Amniotic stem cell (primary cell): ENCODE data around the gene LBR.

Experiments
- DNase-seq: peaks from one replicate; lab custom pipeline; 2025; lab: John Stamatoyannopoulos, UW

LBR gene

GRCh38 chr1:225373155-225373554 lies 54.7 kb downstream of the LBR start:
- DNase-seq = no peak

GRCh38 chr1:225371366-225372010 lies 56.4 kb downstream of the LBR start:
- DNase-seq = no peak

- DNase-seq = no peak
Observed at GRCh38 chr1:225368036-225368552, 59.7 kb downstream of the LBR start.

GRCh38 chr1:225366552-225366951 lies 61.3 kb downstream of the LBR start:
- DNase-seq = no peak

GRCh38 chr1:225366018-225366417 lies 61.8 kb downstream of the LBR start:
- DNase-seq = no peak

DNA sequence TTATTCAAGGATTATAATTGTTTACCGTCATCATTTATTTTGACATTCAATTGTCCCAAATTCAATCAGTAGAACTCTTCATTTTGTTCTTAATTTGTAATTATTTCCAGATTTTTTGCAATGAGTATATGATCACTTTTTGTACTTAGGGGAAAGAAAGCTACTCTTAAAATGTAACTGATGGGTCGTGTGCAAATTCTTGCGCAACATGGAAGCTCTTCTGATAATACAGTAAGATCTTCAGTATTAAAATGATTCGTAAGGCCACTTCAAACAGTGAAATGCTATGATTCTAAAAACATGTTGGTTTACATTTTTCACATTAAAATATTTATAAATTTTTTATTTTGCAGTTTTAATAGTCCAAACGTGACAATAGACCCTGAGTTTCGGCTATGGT lies 63.4 kb downstream of the LBR start:
- no peak for DNase-seq

DNA sequence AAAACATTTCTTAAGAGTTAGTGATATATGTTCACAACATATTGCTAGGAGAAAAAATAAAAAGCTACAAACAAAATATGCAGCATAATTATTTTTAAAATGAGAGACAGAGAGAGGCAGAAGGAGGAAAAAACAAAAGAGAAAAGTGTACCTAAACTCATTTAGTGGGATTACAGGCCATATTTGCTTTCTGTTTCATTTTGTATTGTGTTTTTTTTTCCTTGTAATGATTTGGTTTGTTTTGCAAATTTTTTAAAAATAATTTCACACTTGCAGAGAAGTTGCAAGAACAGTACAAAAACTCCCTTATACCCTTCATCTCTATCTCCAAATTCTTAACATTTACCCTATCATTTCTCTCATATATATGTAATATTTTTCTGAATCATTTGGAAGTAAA lies 65.0 kb downstream of the LBR start:
- DNase-seq = no peak

DNA sequence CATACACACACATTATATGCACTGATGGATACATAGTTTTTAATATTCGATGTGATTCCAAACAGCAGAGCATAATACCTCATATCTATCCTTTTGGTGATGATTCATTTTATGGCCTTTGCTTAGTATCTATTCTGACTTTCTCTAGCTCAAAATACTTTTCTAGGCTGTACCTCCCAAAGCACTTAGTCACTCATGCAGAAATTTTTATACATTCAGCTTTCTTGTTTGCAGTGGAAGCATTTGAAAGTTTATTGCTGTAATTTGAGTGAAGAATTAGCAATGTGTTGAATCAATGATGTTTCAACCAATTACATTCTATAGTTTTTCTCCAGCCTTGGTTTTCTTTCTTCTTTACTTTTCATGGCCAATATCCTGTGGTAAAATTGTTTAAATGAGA lies 66.7 kb downstream of the LBR start:
- no peak for DNase-seq

- DNase-seq = no peak
Observed at GRCh38 chr1:225360119-225360518, 67.7 kb downstream of the LBR start.

GRCh38 chr1:225355863-225356262 lies 72.0 kb downstream of the LBR start:
- DNase-seq = no peak

DNA sequence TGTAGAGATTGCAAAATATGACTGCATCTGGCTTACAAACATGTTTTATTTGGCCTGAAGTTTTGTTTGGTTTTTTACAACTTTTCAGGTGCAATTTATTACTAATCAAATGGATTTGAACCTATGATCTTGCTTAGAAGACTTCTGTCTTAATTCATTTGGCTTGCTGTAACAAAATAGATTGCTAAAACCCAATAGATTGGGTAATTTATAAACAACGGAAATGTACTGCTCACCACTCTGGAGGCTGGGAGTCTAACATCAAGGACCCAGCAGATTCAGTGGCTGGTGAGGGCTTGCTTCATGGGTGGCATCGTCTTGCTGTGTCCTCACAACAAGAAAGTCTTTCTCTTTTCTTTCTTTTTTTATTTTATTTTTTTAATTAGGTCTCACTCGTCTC lies 72.9 kb downstream of the LBR start:
- no peak for DNase-seq
